Measurements from ENCODE around the gene GNG12. TPM values are rescaled to one million over a fixed set of nuclear protein-coding genes. Genes with fewer than 3 reads are reported as not detected.
A peak's percentile ranks its signal among the peaks of the same experiment; 100 is the strongest.
"Not testable (repeated sequence)": the region's sequence is repeated elsewhere in the genome, so short reads cannot be mapped to it uniquely, and the experiment has no call there.

The GNG12 gene
- total RNA-seq, 1 experiment from 2014 or later: 360 TPM

GRCh38 chr1:67672260-67672803, 160.9 kb downstream of the GNG12 start:
- DNase-seq (ENCODE audit: low read depth, low spot score): no peak
- in situ Hi-C loops (cut with HindIII; ENCODE audit: low pct_unique_long_range_greater_than_20kb, low sequenced_read_pairs): no loop called here

GRCh38 chr1:67668660-67669059, 164.6 kb downstream of the GNG12 start:
- in situ Hi-C loops (cut with HindIII; ENCODE audit: low pct_unique_long_range_greater_than_20kb, low sequenced_read_pairs): no loop called here
- DNase-seq (ENCODE audit: low read depth, low spot score): no peak

GRCh38 chr1:67666636-67667035, 166.6 kb downstream of the GNG12 start:
- no peak for DNase-seq (ENCODE audit: low read depth, low spot score)
- in situ Hi-C loops (cut with HindIII; ENCODE audit: low pct_unique_long_range_greater_than_20kb, low sequenced_read_pairs): no loop called here

GRCh38 chr1:67665307-67665706, 168.0 kb downstream of the GNG12 start:
- DNase-seq (ENCODE audit: low read depth, low spot score); in situ Hi-C loops (cut with HindIII; ENCODE audit: low pct_unique_long_range_greater_than_20kb, low sequenced_read_pairs): not testable (repeated sequence)

GRCh38 chr1:67664048-67664447, 169.2 kb downstream of the GNG12 start:
- no peak for DNase-seq (ENCODE audit: low read depth, low spot score)
- in situ Hi-C loops (cut with HindIII; ENCODE audit: low pct_unique_long_range_greater_than_20kb, low sequenced_read_pairs): no loop called here

- in situ Hi-C loops (cut with HindIII; ENCODE audit: low pct_unique_long_range_greater_than_20kb, low sequenced_read_pairs): no loop called here
- no peak for DNase-seq (ENCODE audit: low read depth, low spot score)
Observed at GRCh38 chr1:67662884-67663283, 170.4 kb downstream of the GNG12 start.

GRCh38 chr1:67659229-67659628, 174.0 kb downstream of the GNG12 start:
- no peak for DNase-seq (ENCODE audit: low read depth, low spot score)
- in situ Hi-C loops (cut with HindIII; ENCODE audit: low pct_unique_long_range_greater_than_20kb, low sequenced_read_pairs): no loop called here

- DNase-seq (ENCODE audit: low read depth, low spot score); in situ Hi-C loops (cut with HindIII; ENCODE audit: low pct_unique_long_range_greater_than_20kb, low sequenced_read_pairs): not testable (repeated sequence)
Observed at GRCh38 chr1:67657152-67657551, 176.1 kb downstream of the GNG12 start.

- no peak for DNase-seq (ENCODE audit: low read depth, low spot score)
- in situ Hi-C loops (cut with HindIII; ENCODE audit: low pct_unique_long_range_greater_than_20kb, low sequenced_read_pairs): no loop called here
Observed at GRCh38 chr1:67655581-67655980, 177.7 kb downstream of the GNG12 start.

GRCh38 chr1:67653304-67653703, 180.0 kb downstream of the GNG12 start:
- in situ Hi-C loops (cut with HindIII; ENCODE audit: low pct_unique_long_range_greater_than_20kb, low sequenced_read_pairs): no loop called here
- no peak for DNase-seq (ENCODE audit: low read depth, low spot score)

GRCh38 chr1:67652800-67653199, 180.5 kb downstream of the GNG12 start:
- DNase-seq (ENCODE audit: low read depth, low spot score): peak; percentile 46
- in situ Hi-C loops (cut with HindIII; ENCODE audit: low pct_unique_long_range_greater_than_20kb, low sequenced_read_pairs): no loop called here

Small RNA genes lying within 50 kb of the gene (small RNA-seq; reads per million reads assigned to genes)
- gene RN7SL392P (0 reads per million in 2 experiments), gene RNU7-80P (0 reads per million in 2 experiments)

Other genes with a start within 250 kb of the GNG12 start
- gene GADD45A, start 148.3 kb downstream of the GNG12 start, total RNA-seq (2014; rRNA removed; shearing (Covaris generic)): 7.4 and 9.4 TPM in 2 replicates
- 0.24 and 0.56 TPM in 2 replicates for gene DIRAS3, start 217.2 kb upstream of the GNG12 start, total RNA-seq (2014; rRNA removed; shearing (Covaris generic))

All from SK-MEL-5 (cell line).